ENCODE measurements around the gene ARL5B.

The ARL5B gene

DNA sequence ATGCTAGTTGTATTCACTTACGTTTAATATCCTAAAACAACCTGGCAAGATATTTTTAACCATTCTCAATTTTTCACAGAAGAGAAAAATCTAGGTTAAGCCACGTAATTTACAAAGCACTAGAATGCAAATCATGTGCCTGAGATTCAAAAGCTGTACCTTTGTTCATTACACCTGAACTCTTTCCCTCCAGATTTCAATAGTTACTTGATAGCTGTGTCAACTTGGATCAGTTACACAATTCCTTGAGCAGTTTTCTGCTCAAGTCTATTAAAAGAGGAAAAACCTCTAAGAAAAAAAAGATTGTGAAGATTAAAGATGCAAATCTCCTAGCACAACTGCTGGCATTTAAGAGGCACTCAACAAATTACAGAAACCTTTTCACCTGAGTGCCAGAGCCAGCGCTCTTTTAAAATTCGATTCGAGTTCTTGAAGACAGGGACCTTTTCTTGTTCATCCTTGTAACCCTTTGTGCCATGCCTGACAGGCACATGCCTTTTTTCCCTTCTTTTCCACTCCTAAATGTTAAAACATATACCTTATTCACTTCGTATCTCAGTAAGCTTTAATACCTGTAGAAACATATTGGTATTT lies 8.7 kb upstream of the ARL5B start:
- no peak for DNase-seq (ENCODE audit: extremely low read depth, low read depth)
- TF ChIP-seq, protein P1, sequence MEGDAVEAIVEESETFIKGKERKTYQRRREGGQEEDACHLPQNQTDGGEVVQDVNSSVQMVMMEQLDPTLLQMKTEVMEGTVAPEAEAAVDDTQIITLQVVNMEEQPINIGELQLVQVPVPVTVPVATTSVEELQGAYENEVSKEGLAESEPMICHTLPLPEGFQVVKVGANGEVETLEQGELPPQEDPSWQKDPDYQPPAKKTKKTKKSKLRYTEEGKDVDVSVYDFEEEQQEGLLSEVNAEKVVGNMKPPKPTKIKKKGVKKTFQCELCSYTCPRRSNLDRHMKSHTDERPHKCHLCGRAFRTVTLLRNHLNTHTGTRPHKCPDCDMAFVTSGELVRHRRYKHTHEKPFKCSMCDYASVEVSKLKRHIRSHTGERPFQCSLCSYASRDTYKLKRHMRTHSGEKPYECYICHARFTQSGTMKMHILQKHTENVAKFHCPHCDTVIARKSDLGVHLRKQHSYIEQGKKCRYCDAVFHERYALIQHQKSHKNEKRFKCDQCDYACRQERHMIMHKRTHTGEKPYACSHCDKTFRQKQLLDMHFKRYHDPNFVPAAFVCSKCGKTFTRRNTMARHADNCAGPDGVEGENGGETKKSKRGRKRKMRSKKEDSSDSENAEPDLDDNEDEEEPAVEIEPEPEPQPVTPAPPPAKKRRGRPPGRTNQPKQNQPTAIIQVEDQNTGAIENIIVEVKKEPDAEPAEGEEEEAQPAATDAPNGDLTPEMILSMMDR (IDR thresholded peaks at IDR 0.05; ENCODE audit: low read depth, low read length) = no peak

DNA sequence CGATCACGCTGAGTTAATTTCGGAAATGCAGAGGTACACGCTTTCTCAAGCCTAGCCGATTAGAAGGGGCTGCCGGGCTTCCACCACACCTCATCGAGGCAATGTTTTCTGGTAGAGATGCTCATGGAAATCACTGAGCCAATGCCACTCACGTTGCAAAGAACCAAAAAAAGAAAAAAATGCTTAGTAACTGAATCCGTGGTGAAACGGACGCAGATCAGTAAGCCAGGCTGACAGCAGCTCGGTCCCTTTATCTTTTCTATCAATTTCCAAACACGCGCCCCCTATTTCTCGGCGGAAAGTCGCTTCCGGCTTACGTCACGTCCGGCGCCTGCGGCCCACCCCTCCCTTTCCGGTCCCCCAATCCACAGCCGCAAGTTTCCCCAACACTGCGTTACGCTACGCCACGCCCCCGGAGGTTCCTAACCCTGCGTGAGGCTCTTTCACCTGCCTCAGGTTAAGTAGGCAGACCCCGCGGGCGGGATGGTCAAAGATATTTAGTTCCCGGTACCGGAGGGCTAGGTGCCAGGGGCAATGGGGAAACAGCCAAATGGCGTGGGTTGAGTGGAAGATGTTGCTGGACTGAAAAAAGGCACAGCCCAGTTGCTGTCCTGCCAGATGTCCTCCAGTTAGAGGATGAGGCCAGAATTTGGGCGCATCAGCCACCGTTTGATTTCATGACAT lies 7.8 kb upstream of the ARL5B start, which contains the start of gene NSUN6:
NSUN6 (minus strand) TSS at position 264 of the 684 bp plus-strand sequence. CDS start 384 bp downstream, outside the sequence.
- DNase-seq (ENCODE audit: extremely low read depth, low read depth) = peak; percentile 59
- TF ChIP-seq, protein P1 (IDR thresholded peaks at IDR 0.05; ENCODE audit: low read depth, low read length) = peak; percentile 3; the same call in 1 of the 2 replicates

DNA sequence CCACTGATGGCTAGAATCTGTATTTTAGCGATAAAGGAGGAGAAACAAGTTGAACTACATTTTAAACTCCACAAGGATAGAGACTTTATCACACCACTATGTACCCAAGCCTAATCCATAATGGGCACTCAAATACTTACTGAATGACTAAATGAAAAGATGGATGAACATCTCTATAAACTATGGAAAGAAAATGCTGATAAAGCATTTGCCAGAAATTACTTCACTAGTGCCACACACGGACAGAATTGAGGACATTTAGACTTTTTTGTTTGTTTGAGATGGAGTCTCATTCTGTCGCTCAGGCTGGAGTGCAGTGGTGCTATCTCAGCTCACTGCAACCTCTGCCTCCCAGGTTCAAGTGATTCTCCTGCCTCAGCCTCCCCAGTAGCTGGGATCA lies 6.1 kb upstream of the ARL5B start:
- TF ChIP-seq, protein P1 (IDR thresholded peaks at IDR 0.05; ENCODE audit: low read depth, low read length) = no peak
- no peak for DNase-seq (ENCODE audit: extremely low read depth, low read depth)

DNA sequence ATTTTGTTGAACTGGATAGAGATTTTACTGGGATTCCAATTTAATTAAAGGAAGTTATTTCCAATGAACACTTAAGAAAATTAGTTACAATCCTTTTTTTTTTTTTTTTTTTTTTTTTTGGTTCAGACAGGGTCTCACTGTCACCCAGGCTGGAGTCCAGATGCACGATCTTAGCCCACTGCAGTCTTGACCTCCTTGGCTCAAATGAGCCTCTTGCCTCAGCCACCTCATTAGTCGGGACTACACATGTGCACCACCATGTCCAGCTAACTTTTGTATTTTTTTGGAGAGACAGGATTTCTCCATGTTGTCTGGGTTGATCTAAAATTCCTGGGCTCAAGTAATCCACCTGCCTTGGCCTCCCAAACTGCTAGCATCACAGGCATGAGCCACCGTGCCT lies 2.5 kb upstream of the ARL5B start:
- DNase-seq (ENCODE audit: extremely low read depth, low read depth) = no peak
- TF ChIP-seq, protein P1 (IDR thresholded peaks at IDR 0.05; ENCODE audit: low read depth, low read length) = no peak

DNA sequence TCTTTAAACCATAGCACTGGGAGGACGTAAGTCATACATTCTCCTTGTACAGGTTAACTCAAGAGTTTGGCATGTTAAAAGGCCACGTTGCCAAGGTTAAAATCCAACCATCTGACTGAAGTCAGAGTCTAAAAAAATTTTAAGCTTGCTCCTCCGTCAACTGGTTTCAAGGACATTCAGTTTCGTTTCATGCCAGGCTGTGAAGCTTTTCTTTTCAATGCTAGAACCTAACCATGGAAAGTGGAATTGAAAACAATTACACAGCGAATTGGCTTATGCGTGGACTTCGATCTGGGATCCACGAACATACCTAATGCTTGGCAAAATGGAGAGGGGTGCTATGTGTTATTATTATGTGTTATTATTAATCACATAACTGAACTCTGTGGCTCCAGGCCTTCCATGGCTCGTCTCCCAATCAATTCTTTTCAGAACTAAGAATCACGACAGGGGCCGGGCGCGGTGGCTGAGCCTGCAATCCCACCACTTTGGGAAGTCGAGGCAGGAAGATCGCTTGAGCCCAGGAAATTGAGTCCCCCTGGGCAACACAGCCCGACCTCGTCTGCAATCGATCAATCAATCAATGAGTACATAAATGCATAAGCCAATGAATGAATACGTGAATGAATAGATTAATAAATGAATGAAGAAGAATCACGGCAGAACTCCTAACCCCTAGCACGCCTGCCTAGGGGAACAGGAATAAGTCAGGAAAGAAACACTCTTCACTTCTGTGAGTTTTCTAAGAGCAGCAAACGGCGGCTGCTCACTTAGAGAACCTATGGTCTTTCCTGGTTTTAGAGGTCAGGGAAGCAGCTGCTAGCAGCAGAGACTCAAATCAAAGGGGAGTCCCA lies 733 bp upstream of the ARL5B start:
- DNase-seq (ENCODE audit: extremely low read depth, low read depth) = no peak
- TF ChIP-seq, protein P1 (IDR thresholded peaks at IDR 0.05; ENCODE audit: low read depth, low read length) = no peak

DNA sequence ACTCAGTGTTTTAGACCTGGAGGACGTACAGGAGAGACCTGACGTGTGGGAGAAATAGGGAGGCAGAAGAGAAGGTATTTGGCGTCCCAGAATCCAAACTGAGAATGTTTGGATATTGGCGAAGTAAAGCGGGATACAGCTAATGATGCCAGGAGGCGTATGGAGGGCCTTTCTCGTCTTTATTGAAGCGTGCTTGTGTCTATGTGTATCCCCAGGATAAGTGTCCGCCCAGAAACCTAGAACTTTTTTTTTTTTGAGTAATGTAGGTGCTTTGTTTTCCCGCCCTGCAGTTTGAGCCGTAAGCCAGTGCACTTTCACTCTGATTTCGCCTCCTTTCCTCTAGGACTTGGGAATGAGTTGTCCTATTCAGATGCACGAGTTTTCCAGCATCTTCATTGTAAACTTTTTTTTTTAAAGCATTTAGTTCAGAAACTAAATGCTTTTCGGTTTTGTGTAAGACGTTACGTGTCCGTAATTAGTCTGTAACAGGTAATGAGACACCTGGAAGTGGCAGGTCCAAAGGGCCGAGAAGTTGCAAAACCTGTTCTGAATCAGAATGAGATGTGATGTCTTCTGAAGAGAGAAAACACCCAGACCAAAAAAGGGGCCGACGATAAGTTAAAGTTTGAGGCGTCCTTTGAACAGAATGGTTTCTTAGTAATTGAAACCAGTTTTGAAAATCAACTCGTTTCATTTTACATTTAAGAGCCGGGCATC lies 746 bp downstream of the ARL5B start:
- DNase-seq (ENCODE audit: extremely low read depth, low read depth) = no peak
- TF ChIP-seq, protein P1 (IDR thresholded peaks at IDR 0.05; ENCODE audit: low read depth, low read length) = no peak
